ENCODE results near the gene PTPRN2. TPM values are rescaled to one million over a fixed set of nuclear protein-coding genes. Genes with fewer than 3 reads are reported as not detected.
"Not testable (repeated sequence)": the region's sequence is repeated elsewhere in the genome, so short reads cannot be mapped to it uniquely, and the experiment has no call there.

The PTPRN2 gene
- total RNA-seq, 2 donors from 2014 or later = 0.35 to 0.61 TPM

DNA sequence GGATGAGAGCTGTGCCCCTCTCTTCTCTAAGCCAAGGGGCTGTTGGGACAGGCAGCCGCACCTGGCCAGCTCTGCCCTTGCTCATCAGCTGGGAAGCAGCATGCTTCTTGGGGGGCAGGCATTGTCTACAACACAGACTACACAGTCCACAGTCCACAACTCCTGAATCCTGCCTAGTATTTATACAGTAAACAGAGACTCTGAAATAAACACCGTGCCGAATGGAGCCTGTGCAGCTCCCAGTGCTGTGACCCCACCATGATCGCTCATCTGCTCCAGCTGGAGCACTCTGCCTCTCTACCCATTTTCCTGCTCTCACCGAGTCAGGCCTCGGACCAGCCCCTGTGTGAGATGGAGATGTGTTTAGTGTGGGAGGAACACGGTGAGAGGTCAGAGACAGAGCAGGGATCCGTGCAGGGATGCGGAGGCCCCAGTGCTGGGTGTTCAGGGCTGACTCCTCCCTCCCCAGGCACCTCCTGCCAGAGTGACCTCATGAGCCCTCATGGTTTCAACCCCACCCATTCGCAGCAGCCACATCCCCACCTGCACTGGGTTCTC is 642.8 kb downstream of the PTPRN2 start:
- DNase-seq (ENCODE audit: low spot score in 2 of 2) (peak in 1 of 2 donors; percentile 28), ATAC-seq (no peak)
- H3K36me3 Mint-ChIP-seq = no peaks in the 10 kb centered on the region
- no peak overlapping the region for H3K27ac Mint-ChIP-seq
- peaks cover 5 to 12% of the 10 kb centered on the region in 2 donors for H3K9me3 Mint-ChIP-seq

DNA sequence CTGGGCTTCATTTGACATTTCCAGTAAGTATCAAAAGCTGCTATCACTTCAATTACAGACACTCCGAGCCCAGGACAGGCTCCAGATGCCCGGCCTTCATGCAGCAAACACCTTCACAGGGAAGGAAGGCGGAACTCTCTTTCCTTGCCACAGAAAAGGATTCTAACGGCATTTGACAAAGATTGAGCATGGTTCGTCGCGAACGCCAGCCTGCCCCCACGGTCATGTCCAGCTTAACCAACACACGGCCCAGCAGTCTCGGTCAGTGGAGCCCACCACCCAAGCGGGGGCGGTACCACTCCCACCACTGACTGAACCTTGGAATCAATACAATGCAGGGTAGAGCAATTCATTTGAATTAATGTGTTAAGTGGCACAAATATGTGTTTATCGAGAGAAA is 643.6 kb downstream of the PTPRN2 start:
- H3K9me3 Mint-ChIP-seq = peaks cover 5 to 12% of the 10 kb centered on the region in 2 donors
- no peak overlapping the region for H3K27ac Mint-ChIP-seq
- no peak for ATAC-seq
- H3K36me3 Mint-ChIP-seq = no peaks in the 10 kb centered on the region
- DNase-seq (ENCODE audit: low spot score in 2 of 2) = peak in 1 of 2 donors; percentile 38

DNA sequence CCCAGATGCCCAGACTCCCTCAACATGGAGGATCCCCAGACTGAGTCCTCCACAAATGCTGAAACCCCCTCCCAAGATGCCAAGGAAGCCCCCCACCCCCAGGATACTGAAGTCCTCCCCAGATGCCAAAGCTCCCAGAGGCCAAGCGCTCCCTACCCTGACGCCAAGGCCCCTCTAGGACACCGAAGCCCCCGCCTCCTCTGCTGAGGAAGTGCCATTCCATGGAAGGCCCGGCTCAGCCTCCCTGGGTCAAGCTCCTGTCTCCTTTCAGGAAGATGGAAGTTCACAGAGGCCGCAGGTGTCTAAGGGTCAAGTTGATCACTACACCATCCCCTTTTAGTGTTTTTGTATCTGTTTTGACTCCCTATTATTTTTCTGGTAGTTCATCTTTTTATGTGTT is 644.1 kb downstream of the PTPRN2 start:
- Mint-ChIP-seq H3K9me3 (peaks cover 5 to 12% of the 10 kb centered on the region in 2 donors), H3K36me3 (no peaks in the 10 kb centered on the region), H3K27ac (no peak overlapping the region)
- DNase-seq (ENCODE audit: low spot score in 2 of 2) (no peak), ATAC-seq (no peak)

DNA sequence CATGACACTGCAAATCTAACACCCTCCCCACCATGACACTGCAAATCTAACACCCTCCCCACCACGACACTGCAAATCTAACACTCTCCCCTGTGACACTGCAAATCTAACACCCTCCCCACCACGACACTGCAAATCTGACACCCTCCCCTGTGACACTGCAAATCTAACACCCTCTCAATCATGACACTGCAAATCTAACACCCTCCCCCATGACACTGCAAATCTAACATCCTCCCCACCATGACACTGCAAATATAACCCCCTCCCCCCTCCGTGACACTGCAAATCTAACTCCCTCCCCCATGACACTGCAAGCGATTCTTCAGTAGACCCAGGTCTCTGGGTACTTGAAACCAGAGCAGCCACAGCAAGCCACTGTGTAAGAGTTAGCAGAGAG is 646.4 kb downstream of the PTPRN2 start:
- Mint-ChIP-seq H3K9me3 (no peaks in the 10 kb centered on the region), H3K27ac (no peak overlapping the region)
- no peak for DNase-seq (ENCODE audit: low spot score in 2 of 2)

DNA sequence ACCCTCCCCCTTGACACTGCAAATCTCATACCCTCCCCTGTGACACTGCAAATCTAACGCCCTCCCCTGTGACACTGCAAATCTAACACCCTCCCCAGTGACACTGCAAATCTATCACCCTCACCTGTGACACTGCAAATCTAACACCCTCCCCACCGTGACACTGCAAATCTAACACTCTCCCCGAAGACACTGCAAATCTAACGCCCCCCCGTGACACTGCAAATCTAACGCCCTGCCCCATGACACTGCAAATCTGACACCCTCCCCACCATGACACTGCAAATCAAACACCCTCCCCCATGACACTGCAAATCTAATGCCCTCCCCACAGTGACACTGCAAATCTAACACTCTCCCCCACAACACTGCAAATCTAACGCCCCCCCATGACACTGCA is 647.1 kb downstream of the PTPRN2 start:
- Mint-ChIP-seq H3K36me3 (peaks cover 0 to 2% of the 10 kb centered on the region in 2 donors), H3K9me3 (peaks cover under 1 to 1% of the 10 kb centered on the region in 2 donors), H3K27ac (no peak overlapping the region)
- DNase-seq (ENCODE audit: low spot score in 2 of 2) (peak in 1 of 2 donors; percentile 9), ATAC-seq (no peak)

More for the DNA sequence above, 646.4 kb downstream of the PTPRN2 start:
- no peak for ATAC-seq
- H3K36me3 Mint-ChIP-seq = no peaks in the 10 kb centered on the region

DNA sequence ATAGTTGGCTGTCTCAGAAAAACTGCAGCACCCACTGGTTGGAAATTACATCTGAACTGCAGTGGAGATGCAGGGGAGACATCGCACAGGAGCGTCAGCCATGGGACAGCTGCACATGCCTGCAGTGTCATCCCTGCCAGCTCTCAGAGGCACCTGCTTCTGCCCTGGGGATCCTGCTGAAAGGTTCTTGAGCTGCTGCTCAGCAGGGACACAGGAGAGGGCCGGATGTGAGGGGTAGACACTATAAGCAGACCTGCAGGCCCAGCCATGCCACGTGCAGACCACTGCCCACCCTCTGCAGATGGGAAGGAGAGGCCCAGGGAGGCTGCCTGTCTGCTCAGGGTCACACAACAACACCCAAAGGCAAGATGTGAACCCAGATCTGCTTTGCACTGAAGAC is 649.4 kb downstream of the PTPRN2 start:
- H3K9me3 Mint-ChIP-seq = peaks cover 7 to 13% of the 10 kb centered on the region in 2 donors
- no peak overlapping the region for H3K27ac Mint-ChIP-seq
- no peak for ATAC-seq
- DNase-seq (ENCODE audit: low spot score in 2 of 2) = no peak
- H3K36me3 Mint-ChIP-seq = peaks cover 0 to 7% of the 10 kb centered on the region in 2 donors

DNA sequence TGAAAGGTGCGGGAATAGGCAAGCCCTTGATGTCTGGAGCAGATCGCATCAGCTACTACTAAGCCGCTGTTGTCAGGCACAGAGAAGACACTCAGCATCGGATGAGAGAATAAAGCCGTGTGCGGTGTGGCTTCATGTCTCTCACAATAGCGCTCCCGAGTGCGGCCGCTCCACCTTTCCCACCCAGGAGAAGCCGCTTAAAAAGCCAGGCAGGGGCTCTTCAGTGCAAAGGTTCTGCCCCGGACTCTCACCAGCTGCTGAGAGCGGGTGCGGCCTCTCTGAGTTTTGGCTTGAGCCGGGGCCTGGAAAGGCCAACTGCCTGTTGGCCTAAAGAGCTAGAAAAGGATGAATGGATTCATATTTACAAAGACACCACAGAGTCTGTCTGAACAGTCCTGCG is 650.2 kb downstream of the PTPRN2 start:
- H3K36me3 Mint-ChIP-seq = peaks cover 7 to 13% of the 10 kb centered on the region in 2 donors
- peaks cover 13 to 20% of the 10 kb centered on the region in 2 donors for H3K9me3 Mint-ChIP-seq
- ATAC-seq (no peak), DNase-seq (ENCODE audit: low spot score in 2 of 2) (no peak)
- no peak overlapping the region for H3K27ac Mint-ChIP-seq

DNA sequence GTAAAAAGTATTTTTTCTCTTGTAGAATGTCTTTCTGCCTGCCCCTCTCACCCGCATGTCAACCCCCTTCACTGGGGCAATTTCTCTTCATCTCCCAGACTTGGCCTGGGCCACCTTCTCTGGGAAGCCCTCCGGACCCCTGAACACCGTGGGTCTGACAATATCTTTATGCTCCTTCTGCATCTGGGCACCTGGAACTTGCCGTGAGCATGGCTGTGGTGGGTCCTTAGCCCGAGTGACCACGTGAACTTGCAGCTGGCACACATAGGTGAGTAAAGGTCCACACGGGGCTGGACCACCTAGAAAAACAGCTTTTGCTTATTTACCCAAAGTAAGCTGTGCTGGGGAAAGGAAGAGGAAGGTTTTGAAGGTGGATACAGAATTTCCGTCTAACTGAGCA is 650.6 kb downstream of the PTPRN2 start:
- no peak for DNase-seq (ENCODE audit: low spot score in 2 of 2)
- Mint-ChIP-seq H3K9me3 (peaks cover 17 to 24% of the 10 kb centered on the region in 2 donors), H3K36me3 (peaks cover 11 to 17% of the 10 kb centered on the region in 2 donors), H3K27ac (peak overlapping the region in 1 of 2 donors; percentile 34)
- no peak for ATAC-seq

DNA sequence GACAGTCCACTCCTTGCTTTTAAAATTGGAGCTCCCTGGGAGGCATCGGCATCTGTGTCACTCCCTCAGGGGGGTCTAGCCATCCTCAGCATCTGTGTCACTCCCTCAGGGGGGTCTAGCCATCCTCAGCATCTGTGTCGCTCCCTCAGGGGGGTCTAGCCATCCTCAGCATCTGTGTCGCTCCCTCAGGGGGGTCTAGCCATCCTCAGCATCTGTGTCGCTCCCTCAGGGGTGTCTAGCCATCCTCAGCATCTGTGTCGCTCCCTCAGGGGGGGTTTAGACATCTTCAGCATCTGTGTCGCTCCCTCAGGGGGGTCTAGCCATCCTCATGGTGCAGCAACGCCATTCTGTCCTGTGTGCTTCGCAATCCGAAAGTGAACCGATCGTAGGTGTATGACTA is 651.9 kb downstream of the PTPRN2 start:
- not testable (repeated sequence) for DNase-seq (ENCODE audit: low spot score in 2 of 2); ATAC-seq
- peaks cover 19 to 25% of the 10 kb centered on the region in 2 donors for H3K9me3 Mint-ChIP-seq
- H3K27ac Mint-ChIP-seq = peak overlapping the region; percentile 27 to 81
- H3K36me3 Mint-ChIP-seq = peaks cover 17 to 22% of the 10 kb centered on the region in 2 donors

DNA sequence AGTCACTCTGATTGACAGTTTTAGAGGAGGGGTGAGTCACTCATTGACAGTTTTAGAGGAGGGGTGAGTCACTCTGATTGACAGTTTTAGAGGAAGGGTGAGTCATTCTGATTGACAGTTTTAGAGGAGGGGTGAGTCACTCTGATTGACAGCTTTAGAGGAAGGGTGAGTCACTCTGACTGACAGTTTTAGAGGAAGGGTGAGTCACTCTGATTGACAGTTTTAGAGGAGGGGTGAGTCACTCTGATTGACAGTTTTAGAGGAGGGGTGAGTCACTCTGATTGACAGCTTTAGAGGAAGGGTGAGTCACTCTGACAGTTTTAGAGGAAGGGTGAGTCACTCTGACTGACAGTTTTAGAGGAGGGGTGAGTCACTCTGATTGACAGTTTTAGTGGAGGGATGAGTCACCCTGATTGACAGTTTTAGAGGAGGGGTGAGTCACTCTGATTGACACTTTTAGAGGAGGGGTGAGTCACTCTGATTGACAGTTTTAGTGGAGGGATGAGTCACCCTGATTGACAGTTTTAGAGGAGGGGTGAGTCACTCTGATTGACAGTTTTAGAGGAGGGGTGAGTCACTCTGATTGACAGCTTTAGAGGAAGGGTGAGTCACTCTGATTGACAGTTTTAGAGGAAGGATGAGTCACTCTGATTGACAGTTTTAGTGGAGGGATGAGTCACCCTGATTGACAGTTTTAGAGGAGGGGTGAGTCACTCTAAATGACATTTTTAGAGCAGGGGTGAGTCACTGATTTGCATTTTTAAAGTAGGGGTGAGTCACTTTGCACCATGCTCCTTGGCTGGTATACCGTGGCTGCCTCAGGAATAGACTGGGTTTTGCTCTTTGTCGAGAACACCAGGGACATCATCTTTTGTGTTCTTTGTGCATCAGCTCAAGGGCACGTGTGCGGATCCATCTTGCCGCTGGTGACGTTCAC is 654.1 kb downstream of the PTPRN2 start:
- not testable (repeated sequence) for DNase-seq (ENCODE audit: low spot score in 2 of 2)
- Mint-ChIP-seq H3K27ac (peak overlapping the region; percentile 44 to 99), H3K36me3 (peaks cover 17 to 23% of the 10 kb centered on the region in 2 donors), H3K9me3 (peaks cover 19 to 25% of the 10 kb centered on the region in 2 donors)
- peak; percentile 45 to 66 for ATAC-seq

DNA sequence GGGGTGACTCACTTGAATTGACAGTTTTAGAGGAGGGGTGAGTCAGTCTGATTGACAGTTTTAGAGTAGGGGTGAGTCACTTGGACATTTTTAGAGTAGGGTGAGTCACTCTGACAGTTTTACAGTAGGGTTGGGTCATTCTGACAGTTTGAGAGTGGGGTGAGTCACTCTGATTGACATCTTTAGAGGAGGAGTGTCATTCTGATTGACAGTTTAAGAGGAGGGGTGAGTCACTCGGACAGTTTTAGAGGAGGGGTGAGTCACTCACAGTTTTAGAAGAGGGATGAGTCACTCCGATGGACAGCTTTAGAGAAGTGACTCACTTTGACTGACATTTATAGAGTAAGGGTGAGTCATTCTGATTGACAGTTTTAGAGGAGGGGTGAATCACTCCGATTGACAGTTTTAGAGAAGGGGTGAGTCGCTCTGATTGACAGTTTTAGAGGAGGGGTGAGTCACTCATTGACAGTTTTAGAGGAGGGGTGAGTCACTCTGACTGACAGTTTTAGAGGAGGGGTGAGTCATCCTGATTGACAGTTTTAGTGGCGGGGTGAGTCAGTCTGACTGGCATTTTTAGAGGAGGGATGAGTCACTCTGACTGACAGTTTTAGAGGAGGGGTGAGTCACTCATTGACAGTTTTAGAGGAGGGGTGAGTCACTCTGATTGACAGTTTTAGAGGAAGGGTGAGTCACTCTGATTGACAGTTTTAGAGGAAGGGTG is 655.0 kb downstream of the PTPRN2 start:
- DNase-seq (ENCODE audit: low spot score in 2 of 2) (no peak), ATAC-seq (peak; percentile 87 to 90)
- H3K36me3 Mint-ChIP-seq = peaks cover 17 to 23% of the 10 kb centered on the region in 2 donors

DNA sequence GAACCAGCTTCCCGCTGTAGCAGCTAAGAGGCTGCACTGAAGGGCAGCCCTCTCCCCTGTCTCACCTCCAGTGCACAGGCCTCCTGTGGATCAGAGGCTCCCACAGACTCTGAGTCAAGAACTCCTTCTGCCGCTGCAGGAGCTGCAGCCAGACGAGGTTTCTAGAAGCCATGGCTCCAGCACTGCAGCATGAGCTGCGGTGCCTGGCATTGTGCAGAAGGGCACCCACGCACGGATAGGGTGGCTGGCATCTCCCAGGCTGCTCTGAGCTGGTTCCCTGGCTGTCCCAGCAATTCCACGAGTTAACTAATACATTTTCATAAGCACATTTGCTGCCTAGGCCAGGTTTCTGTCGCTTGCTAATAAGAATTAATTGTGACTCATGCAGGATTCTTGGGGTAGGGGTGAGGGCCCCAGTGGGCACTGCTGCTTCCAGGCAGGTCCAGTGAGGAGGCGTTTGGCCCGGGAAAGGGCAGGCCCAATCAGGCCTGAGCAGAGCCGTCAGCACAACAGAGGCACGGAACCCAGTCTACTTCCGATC is 656.6 kb downstream of the PTPRN2 start:
- H3K36me3 Mint-ChIP-seq = peaks cover 17 to 23% of the 10 kb centered on the region in 2 donors
- peak overlapping the region in 1 of 2 donors; percentile 56 for H3K27ac Mint-ChIP-seq
- H3K9me3 Mint-ChIP-seq = peaks cover 19 to 25% of the 10 kb centered on the region in 2 donors
- DNase-seq (ENCODE audit: low spot score in 2 of 2) (no peak), ATAC-seq (no peak)

More for the DNA sequence above, 655.0 kb downstream of the PTPRN2 start:
- Mint-ChIP-seq H3K9me3 (peaks cover 19 to 25% of the 10 kb centered on the region in 2 donors), H3K27ac (peak overlapping the region; percentile 99)

DNA sequence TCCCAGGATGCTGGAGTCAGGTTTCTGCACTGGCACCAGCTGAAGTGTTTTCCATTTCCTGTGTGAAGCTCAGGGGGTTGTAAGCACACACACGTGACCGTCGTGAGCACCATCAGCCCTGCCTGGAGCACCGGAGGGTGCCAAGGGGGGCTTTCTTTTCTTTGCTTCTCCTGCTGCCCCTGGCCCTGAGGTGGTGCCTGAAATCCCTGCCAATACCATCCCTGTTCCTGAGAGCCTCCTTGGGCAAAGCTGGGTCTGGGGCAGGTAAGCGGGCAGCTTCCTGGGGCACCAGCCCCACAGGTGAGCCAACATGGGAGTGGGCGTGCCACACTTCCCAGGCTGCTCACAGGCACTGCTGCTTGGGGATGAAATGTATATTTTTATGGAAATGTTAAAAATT is 657.2 kb downstream of the PTPRN2 start:
- H3K9me3 Mint-ChIP-seq = peaks cover 17 to 23% of the 10 kb centered on the region in 2 donors

DNA sequence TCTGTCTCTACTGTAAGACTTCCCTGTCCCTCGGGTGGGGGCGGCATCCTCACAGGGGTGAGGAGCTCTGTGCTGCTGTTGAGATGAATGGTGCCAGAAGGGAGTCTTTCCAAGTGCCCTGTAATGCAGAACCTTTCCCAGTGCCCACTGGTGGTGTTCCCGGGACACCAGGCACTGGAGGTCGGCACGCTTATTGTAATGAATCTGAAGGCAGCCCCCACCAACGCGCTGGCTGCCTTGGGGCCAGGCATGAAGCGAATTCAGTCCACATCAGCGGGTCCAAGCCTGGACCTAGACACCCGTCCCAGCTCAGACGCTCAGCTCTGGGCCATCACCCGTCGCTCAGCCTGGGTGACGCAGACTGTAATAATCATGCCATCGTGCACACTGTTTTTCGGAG is 658.0 kb downstream of the PTPRN2 start:
- ATAC-seq = no peak
- H3K9me3 Mint-ChIP-seq = peaks cover 12 to 19% of the 10 kb centered on the region in 2 donors
- H3K36me3 Mint-ChIP-seq = peaks cover 16 to 17% of the 10 kb centered on the region in 2 donors
- peak overlapping the region in 1 of 2 donors; percentile 26 for H3K27ac Mint-ChIP-seq
- DNase-seq (ENCODE audit: low spot score in 2 of 2) = peak in 1 of 2 donors; percentile 13

More for the DNA sequence above, 657.2 kb downstream of the PTPRN2 start:
- peak overlapping the region in 1 of 2 donors; percentile 56 for H3K27ac Mint-ChIP-seq
- ATAC-seq = no peak
- peaks cover 17 to 20% of the 10 kb centered on the region in 2 donors for H3K36me3 Mint-ChIP-seq
- no peak for DNase-seq (ENCODE audit: low spot score in 2 of 2)

DNA sequence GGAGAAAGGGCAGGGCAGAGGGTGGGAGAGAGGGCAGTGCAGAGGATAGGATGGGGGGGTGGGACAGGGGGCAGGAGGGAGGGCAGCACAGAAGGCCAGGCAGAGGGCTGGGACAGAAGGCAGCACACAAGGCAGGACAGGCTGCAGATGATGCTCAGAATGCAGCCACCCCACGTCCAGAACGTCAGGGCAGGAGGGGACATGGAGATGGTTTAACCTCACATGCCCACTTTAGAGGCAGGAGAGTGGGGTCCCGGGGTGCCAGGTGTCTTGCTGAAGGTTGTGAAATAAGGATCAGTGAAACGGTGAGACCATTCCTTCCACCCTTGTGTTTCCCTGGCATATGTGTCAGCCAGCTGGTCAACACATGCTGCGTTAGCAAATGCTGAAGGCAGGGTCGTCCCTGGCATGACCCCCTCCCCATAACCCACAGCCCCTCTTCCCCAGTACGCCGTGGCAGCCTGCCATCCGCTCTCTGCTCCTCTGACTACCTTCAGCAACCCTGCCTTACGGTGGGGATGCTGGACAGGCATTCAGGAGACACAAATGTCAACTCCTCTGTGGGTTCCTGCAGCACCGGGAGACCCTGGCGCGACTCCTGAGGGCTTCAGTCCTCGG is 658.7 kb downstream of the PTPRN2 start:
- peaks cover 12 to 16% of the 10 kb centered on the region in 2 donors for H3K9me3 Mint-ChIP-seq
- DNase-seq (ENCODE audit: low spot score in 2 of 2) = peak in 1 of 2 donors; percentile 13
- no peak for ATAC-seq
- H3K27ac Mint-ChIP-seq = no peak overlapping the region
- peaks cover 16 to 17% of the 10 kb centered on the region in 2 donors for H3K36me3 Mint-ChIP-seq
